ENCODE results near the gene HPD. TPM values are rescaled to one million over a fixed set of nuclear protein-coding genes. Genes with fewer than 3 reads are reported as not detected.
"Not testable (repeated sequence)": the region's sequence is repeated elsewhere in the genome, so short reads cannot be mapped to it uniquely, and the experiment has no call there.

Gene HPD
- total RNA-seq, 1 donor from 2014 or later, result 0.92 TPM

GRCh38 chr12:121894633-121895032 is 36.0 kb upstream of the HPD start:
- H3K9me3 Mint-ChIP-seq, result no peaks in the 10 kb centered on the region
- no peak for DNase-seq (ENCODE audit: extremely low spot score, unreplicated experiment)

GRCh38 chr12:121893961-121894460 is 35.4 kb upstream of the HPD start:
- Mint-ChIP-seq H3K4me3 (peak overlapping the region; percentile 71), H3K9me3 (no peaks in the 10 kb centered on the region), H3K36me3 (peaks cover 14% of the 10 kb centered on the region), H3K27me3 (no peaks in the 10 kb centered on the region), H3K4me1 (ENCODE audit: unreplicated experiment) (peaks cover 28% of the 10 kb centered on the region), H3K27ac (peak overlapping the region; percentile 86)
- TF ChIP-seq CTCF (conservative IDR thresholded peaks at IDR 0.05), result no peak
- DNase-seq (ENCODE audit: extremely low spot score, unreplicated experiment), result no peak

More at GRCh38 chr12:121894633-121895032, 36.0 kb upstream of the HPD start:
- Mint-ChIP-seq H3K4me3 (no peak overlapping the region), H3K27me3 (no peaks in the 10 kb centered on the region), H3K4me1 (ENCODE audit: unreplicated experiment) (peaks cover 22% of the 10 kb centered on the region), H3K36me3 (peaks cover 17% of the 10 kb centered on the region), H3K27ac (peak overlapping the region; percentile 86)
- TF ChIP-seq CTCF (conservative IDR thresholded peaks at IDR 0.05), result peak; percentile 59

GRCh38 chr12:121892673-121893561 is 34.3 kb upstream of the HPD start:
- H3K4me1 Mint-ChIP-seq (ENCODE audit: unreplicated experiment), result peaks cover 33% of the 10 kb centered on the region
- H3K9me3 Mint-ChIP-seq, result no peaks in the 10 kb centered on the region
- TF ChIP-seq CTCF (conservative IDR thresholded peaks at IDR 0.05), result no peak
- H3K27ac Mint-ChIP-seq, result peak overlapping the region; percentile 86
- peaks cover 14% of the 10 kb centered on the region for H3K36me3 Mint-ChIP-seq
- DNase-seq (ENCODE audit: extremely low spot score, unreplicated experiment), result no peak
- H3K27me3 Mint-ChIP-seq, result no peaks in the 10 kb centered on the region
- H3K4me3 Mint-ChIP-seq, result no peak overlapping the region

GRCh38 chr12:121889661-121890060 is 31.0 kb upstream of the HPD start:
- peak overlapping the region; percentile 95 for H3K27ac Mint-ChIP-seq
- H3K4me3 Mint-ChIP-seq, result peak overlapping the region; percentile 100
- not testable (repeated sequence) for DNase-seq (ENCODE audit: extremely low spot score, unreplicated experiment); H3K27me3 Mint-ChIP-seq; H3K9me3 Mint-ChIP-seq; H3K36me3 Mint-ChIP-seq
- peaks cover 33% of the 10 kb centered on the region for H3K4me1 Mint-ChIP-seq (ENCODE audit: unreplicated experiment)

- no peaks in the 10 kb centered on the region for H3K9me3 Mint-ChIP-seq
- no peak for DNase-seq (ENCODE audit: extremely low spot score, unreplicated experiment)
- TF ChIP-seq CTCF (conservative IDR thresholded peaks at IDR 0.05), result no peak
- no peaks in the 10 kb centered on the region for H3K27me3 Mint-ChIP-seq
- peaks cover 31% of the 10 kb centered on the region for H3K4me1 Mint-ChIP-seq (ENCODE audit: unreplicated experiment)
- peak overlapping the region; percentile 95 for H3K27ac Mint-ChIP-seq
- peaks cover 7% of the 10 kb centered on the region for H3K36me3 Mint-ChIP-seq
- peak overlapping the region; percentile 100 for H3K4me3 Mint-ChIP-seq
These were observed 30.6 kb upstream of the HPD start for GRCh38 chr12:121889274-121889624.

Data from type B pancreatic cell (in vitro differentiated cells).